ENCODE measurements around the gene TEX14.
"Not testable (repeated sequence)": the region's sequence is repeated elsewhere in the genome, so short reads cannot be mapped to it uniquely, and the experiment has no call there.

The TEX14 gene

DNA sequence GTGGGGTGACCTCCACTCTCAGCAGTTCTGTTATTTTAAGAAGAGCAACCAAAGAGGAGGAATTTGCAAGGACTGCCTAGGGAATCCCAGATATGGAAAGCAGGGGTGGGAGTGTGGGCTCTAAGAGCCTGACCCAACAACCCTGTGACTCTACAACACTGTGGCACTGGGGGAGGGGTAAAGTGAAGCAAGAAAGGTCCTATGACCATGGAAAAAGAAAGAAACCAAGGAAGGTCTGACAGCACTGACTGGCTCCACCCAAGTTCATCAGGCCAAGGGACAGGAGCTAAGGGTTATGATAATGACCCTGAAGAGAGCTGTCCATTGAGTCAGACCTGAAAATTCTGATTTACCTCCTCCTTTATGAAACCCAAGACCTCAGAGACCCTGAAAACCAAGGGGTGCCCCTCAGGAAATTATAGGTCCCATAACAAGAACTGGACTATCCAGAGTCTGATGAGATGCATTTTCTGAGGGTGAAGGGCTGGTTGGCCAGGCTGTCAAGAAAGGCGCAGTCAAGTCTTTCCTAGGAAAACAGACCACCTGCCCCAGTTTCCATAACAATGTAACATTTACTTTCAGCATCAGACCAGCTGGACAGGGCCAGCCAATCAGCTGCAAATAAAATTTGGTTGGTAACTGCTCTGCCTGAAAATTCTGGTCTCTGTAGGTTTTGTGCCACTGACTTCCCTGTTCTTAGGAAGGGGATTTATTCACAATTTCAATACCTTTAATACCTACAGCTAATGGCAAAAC, 123.6 kb downstream of the TEX14 start:
- DNase-seq (ENCODE audit: low read depth, low spot score) = no peak

DNA sequence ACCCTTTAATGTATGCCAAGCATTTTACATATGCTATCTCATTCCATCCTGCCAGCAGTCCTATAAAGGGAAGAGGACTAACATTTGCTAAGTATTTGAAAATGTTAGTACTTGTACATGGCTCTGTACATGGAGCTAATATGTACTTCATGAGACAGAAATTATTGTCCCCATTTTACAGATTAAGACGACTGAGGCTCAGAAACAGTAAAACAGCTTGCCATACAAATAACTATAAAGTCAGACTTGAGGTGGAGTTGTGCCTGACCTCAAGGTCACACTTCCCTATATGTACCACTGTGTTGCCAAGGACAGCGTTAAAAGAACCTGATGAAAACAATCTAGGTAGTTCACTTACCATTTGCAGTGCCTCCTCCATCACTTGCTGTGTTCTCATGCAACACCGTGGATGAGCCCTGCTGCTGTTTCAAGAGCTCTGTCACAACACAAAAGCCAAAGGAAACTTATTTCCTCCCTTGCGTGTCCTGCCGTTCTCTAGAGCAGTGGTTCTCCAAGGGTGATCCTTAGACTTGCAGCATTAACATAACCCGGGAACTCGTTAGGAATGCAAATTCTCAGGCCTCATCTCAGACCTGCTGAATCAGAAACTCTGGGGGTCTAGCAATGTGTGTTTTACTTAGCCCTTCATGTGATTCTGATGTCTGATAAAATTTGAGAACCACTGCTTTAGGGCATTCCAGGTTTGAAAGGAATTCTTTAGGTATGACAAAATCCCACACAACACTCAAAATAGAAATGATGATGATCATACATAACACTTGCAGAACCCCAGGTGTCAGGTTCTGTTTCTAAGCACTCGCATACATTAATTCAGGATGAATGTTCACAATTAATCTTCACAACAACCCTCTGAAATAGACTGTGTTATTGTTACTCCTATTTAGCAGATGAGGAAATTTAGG, 126.2 kb downstream of the TEX14 start:
- DNase-seq (ENCODE audit: low read depth, low spot score) = no peak

GRCh38 chr17:58564971-58565370, 126.9 kb downstream of the TEX14 start:
- DNase-seq (ENCODE audit: low read depth, low spot score) = no peak

DNA sequence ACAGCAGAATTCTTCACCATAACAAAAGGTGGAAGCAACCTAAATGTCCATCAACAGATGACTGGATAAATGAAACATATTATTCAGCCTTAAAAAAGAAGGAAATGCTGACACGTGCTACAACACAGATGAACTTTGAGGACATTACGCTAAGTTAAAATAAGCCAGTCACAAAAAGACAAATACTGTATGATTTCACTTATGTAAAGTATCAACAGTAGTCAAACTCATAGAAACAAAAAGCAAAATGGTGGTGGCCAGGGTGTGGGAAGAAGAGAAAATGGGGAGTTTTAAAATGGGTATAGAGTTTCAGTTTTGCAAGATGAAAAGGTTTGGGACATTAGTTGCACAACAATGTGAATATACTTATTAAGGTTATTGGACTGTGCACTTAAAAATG, 127.6 kb downstream of the TEX14 start:
- no peak for DNase-seq (ENCODE audit: low read depth, low spot score)

- no peak for DNase-seq (ENCODE audit: low read depth, low spot score)
Observed at GRCh38 chr17:58560511-58560910, 131.3 kb downstream of the TEX14 start.

GRCh38 chr17:58557981-58558380, 133.9 kb downstream of the TEX14 start:
- DNase-seq (ENCODE audit: low read depth, low spot score) = no peak

GRCh38 chr17:58556833-58557250, 135.0 kb downstream of the TEX14 start:
- DNase-seq (ENCODE audit: low read depth, low spot score) = no peak

DNA sequence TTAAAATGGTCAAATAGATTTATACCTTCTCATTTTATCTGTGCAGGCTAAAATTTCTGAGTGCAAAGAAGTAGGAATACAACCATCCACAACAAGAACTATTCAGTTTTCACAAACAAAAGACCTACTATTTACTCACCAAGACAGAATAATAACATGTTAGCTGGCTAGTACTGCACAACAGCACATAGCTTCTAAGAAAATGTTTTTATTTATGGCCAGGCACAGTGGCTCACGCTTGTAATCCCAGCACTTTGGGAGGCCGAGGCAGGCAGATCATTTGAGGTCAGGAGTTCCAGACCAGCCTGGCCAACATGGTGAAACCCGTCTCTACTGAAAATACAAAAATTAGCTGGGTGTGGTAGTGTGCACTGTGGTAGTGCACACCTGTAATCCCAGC, 136.7 kb downstream of the TEX14 start:
- not testable (repeated sequence) for DNase-seq (ENCODE audit: low read depth, low spot score)

GRCh38 chr17:58541249-58541648, 150.6 kb downstream of the TEX14 start:
- DNase-seq (ENCODE audit: low read depth, low spot score) = no peak

DNA sequence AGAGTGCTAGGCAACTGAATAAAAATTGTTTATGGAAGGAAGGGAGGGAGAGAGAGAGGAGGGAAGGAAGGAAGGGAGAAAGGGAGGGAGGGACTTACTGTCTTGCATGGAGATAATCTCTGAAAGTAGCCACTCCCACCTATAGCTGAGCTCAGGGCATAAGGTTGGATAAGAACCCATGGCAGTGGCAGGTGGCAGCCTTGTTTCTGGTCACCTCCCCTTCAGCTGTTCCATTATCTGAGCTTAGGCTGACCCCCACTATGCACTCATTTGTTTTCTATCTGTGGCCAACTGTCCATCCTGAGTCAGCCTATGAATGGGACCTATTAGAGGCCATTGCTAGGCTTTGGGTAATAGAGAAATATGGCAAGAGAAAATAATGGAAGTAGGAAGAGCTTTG, 152.1 kb downstream of the TEX14 start:
- DNase-seq (ENCODE audit: low read depth, low spot score) = no peak

DNA sequence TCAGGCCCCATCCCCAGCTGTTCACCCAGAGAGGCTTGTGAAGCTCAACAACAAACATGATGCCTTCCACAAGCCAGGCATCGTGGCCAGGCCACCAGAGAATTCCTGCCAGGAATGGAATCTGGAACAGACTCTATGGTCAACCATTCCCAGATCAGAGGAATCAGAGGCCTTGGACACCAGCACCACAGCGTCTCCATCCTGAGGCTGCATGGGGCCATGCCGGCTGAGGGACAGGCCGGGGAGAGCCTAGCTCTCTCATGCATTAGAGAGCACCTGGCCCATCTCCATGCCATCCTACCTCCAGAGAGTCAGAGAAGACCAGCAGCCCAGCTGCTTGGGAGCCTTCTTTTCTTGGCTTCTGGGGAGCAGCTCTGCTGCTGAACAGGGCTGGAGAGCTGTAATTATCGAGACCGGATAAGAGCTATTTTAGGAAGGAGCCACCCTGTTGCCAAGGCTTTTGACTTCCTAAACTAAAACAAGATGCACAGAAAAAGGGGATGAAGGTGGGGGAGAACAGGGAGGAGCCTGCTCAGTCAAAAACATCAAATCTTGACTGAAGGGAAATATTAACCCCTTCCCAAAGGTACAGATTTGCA, 152.9 kb downstream of the TEX14 start:
- no peak for DNase-seq (ENCODE audit: low read depth, low spot score)

- no peak for DNase-seq (ENCODE audit: low read depth, low spot score)
Observed at GRCh38 chr17:58537266-58537665, 154.6 kb downstream of the TEX14 start.

GRCh38 chr17:58536542-58536941, 155.3 kb downstream of the TEX14 start:
- no peak for DNase-seq (ENCODE audit: low read depth, low spot score)

DNA sequence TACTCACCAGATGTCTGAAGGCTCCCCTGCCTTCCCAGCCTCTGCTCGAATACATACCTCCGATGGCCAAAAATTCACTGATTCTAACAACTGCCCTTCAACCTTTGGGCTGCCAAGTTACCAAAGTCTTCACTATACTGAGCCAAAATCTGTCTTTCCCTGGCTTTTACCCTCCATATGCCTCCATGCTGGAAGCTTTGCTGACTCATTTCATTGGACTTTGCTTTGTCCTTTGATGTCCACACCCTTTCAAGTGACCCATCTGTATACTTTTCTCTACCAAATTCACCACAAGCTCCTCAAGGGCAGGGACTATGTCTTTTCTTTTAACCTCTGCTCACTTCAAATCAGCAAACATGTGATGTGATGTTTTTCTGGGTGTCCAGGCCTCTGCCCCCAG, 156.4 kb downstream of the TEX14 start:
- DNase-seq (ENCODE audit: low read depth, low spot score) = no peak

- no peak for DNase-seq (ENCODE audit: low read depth, low spot score)
Observed at GRCh38 chr17:58534901-58535421, 156.9 kb downstream of the TEX14 start.

GRCh38 chr17:58534331-58534730, 157.5 kb downstream of the TEX14 start:
- no peak for DNase-seq (ENCODE audit: low read depth, low spot score)

DNA sequence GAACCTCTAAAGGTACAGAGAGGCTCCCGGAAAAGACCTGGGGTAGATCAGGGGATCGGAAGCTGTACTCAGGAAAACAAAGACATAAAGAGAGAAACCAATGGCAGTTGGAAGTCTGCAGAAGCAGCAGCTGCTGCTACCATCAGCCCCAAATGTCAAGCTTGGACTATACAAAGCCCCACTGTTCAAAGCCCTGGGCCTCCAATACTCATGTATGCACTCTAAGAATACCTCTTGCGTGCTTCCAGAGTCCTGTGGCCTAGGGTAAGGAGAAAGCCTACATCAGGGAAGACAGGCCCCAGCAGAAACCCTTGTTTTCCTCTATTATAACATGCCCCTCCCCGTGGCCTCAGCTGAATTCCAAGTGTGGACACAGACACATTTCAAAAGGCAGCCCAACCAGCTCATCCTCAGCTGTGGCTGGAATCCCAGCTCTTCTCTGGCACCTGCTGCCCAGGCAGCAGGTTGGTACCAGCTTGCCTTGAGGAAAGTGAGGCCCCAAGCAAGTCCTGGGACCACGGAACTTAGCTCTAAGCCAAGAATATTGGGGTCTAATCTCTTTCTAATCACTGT, 158.1 kb downstream of the TEX14 start:
- no peak for DNase-seq (ENCODE audit: low read depth, low spot score)

GRCh38 chr17:58532555-58532951, 159.3 kb downstream of the TEX14 start:
- DNase-seq (ENCODE audit: low read depth, low spot score) = no peak

- DNase-seq (ENCODE audit: low read depth, low spot score) = no peak
Observed at GRCh38 chr17:58531661-58532554, 159.9 kb downstream of the TEX14 start.

DNA sequence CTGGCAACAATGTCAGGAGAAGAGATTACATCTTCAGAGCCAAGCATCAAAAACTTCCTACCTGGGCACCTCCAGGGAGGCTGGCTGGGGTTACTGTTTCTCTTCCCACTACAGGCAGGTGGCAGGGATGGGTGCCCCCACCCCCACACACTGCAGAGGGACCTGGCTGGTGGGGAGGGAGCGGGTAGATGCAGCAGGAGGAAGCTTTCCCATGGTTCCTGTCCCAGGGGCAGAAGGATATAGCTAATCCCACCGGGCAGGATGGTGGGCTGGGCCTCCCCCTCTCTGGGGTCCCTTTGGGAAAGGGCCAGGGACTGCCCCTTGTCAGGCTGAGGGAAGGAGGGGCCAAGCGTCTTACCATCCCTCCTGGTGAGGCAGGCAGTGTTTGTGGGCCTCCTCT, 160.7 kb downstream of the TEX14 start:
- no peak for DNase-seq (ENCODE audit: low read depth, low spot score)

DNA sequence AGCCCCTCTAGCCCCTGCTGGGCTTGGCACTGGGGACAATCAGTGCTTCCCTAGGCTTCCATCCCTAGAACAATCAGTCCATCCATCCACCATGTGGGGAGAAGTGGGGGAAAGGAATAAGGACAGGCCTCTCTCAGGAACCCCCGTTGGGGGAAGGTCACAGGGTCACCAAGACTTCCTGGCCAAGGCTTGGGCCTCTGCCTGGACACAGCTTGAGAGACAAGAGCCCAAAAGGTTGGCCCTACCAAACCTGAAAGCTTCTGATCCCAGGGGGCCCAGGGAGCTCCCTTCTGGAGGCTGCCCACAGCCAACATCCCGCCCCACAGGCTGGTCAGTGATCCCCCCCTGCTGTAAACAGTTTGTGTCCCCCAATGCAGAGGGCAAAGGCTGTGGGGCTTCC, 161.2 kb downstream of the TEX14 start:
- DNase-seq (ENCODE audit: low read depth, low spot score) = no peak
